H1 (cell line): ENCODE results near the gene DKK3. TPM values are rescaled to one million over a fixed set of nuclear protein-coding genes. Genes with fewer than 3 reads are reported as not detected.

Source experiments
- CTCF ChIA-PET: fragments of 300-600 bp; sonication (Branson Sonifier 250); formaldehyde crosslinking; loops from one replicate; lab custom pipeline; 2021; ENCODE audit not compliant: partially characterized antibody; lab: Charles Lee
- POLR2A ChIA-PET: fragments of 300-600 bp; sonication (Branson Sonifier 250); formaldehyde crosslinking; loops from one replicate; lab custom pipeline; 2021; ENCODE audit warnings: inconsistent platforms; ENCODE audit not compliant: partially characterized antibody; lab: Charles Lee
- DNase-seq, 2 experiments: peaks; one replicate each; pipeline versions ENCODE4 v3.0.0 to v3.0.0-alpha.2; 2010 to 2022; ENCODE audit warnings: low spot score in 2 of 2, low read depth in 1 of 2, mixed read lengths in 1 of 2
- FAIRE-seq: peaks from 2 replicates; lab custom pipeline; 2011; peaks lifted over from hg19 to GRCh38; lab: Jason Lieb, UNC
- H2AFZ ChIP-seq: 2 replicates; pipeline ENCODE4 v1.8.1; 2012; ENCODE audit warnings: low read length, inconsistent platforms
- H2AK5ac ChIP-seq: 2 replicates; pipeline ENCODE4 v1.6.1; 2013; ENCODE audit warnings: low read depth, low read length
- H2BK120ac ChIP-seq: replicated peaks from 2 replicates; pipeline ENCODE3; 2013; ENCODE audit warnings: low read depth, low read length, inconsistent platforms
- H2BK12ac ChIP-seq: 2 replicates; pipeline ENCODE4 v1.6.1; 2013; ENCODE audit warnings: low read depth, low read length
- H2BK15ac ChIP-seq: 2 replicates; pipeline ENCODE4 v1.6.1; 2013; ENCODE audit warnings: low read length
- H2BK20ac ChIP-seq: 2 replicates; pipeline ENCODE4 v1.6.1; 2013; ENCODE audit warnings: low read length
- H2BK5ac ChIP-seq: 2 replicates; pipeline ENCODE4 v1.6.1; 2013; ENCODE audit warnings: low read depth, low read length
- H3K14ac ChIP-seq: 2 replicates; pipeline ENCODE4 v1.6.1; 2013; ENCODE audit warnings: inconsistent platforms; ENCODE audit not compliant: insufficient read length
- H3K18ac ChIP-seq: 2 replicates; pipeline ENCODE4 v1.6.1; 2013; ENCODE audit warnings: low read length; ENCODE audit errors: extremely low read depth
- H3K23ac ChIP-seq: 2 replicates; pipeline ENCODE4 v1.6.1; 2013; ENCODE audit warnings: inconsistent platforms; ENCODE audit not compliant: insufficient read length
- H3K23me2 ChIP-seq: 2 replicates; pipeline ENCODE4 v1.6.1; 2013; ENCODE audit warnings: low read depth, low read length
- H3K27ac ChIP-seq: 2 replicates; pipeline ENCODE4 v1.6.1; 2011; ENCODE audit warnings: low read depth, low read length, inconsistent platforms
- H3K27me3 ChIP-seq, 4 experiments: replicated peaks in 1 of 4; 1 replicate in 1 of 4; 2 replicates in 3 of 4; pipeline versions ENCODE4 v1.6.1 to v1.8.1; 2011 to 2013; ENCODE audit warnings: low read length in 3 of 4, mild to moderate bottlenecking in 3 of 4, inconsistent platforms in 2 of 4, mixed read lengths in 2 of 4, moderate library complexity in 1 of 4; ENCODE audit not compliant: control insufficient read depth in 3 of 4, insufficient read depth in 3 of 4; ENCODE audit errors: extremely low read depth in 1 of 4
- H3K36me3 ChIP-seq, 4 experiments: 2 replicates each; pipeline versions ENCODE4 v1.6.1 to v1.8.1; 2011 to 2013; ENCODE audit warnings: mild to moderate bottlenecking in 4 of 4, low read length in 3 of 4, moderate library complexity in 2 of 4, control low read depth in 1 of 4, inconsistent platforms in 1 of 4; ENCODE audit not compliant: insufficient read depth in 4 of 4, control insufficient read depth in 2 of 4
- H3K4ac ChIP-seq: replicated peaks from 2 replicates; pipeline ENCODE3; 2013; ENCODE audit warnings: low read length, low read depth, mixed read lengths, inconsistent platforms; ENCODE audit not compliant: insufficient read length
- H3K4me1 ChIP-seq, 4 experiments: replicated peaks in 1 of 4; 1 replicate in 1 of 4; 2 replicates in 3 of 4; pipeline versions ENCODE4 v1.6.1 to v1.8.1; 2011 to 2013; ENCODE audit warnings: low read length in 3 of 4, inconsistent platforms in 2 of 4, mixed read lengths in 1 of 4; ENCODE audit not compliant: insufficient read depth in 4 of 4, control insufficient read depth in 3 of 4
- H3K4me2 ChIP-seq, 2 experiments: 2 replicates each; pipeline versions ENCODE4 v1.6.1 to v1.8.1; 2011 to 2013; ENCODE audit warnings: low read depth in 2 of 2, low read length in 2 of 2, control low read depth in 1 of 2, inconsistent platforms in 1 of 2, mild to moderate bottlenecking in 1 of 2; ENCODE audit not compliant: insufficient read depth in 1 of 2
- H3K4me3 ChIP-seq, 4 experiments: fragments of 200-600, 300-600 bp in 1 of 4; sonication (generic), shearing (Covaris generic), sonication (Bioruptor Twin) in 1 of 4; 2 replicates each; pipeline versions ENCODE4 v1.5.1 to v1.8.1; 2011 to 2016; ENCODE audit warnings: low read length in 4 of 4, low read depth in 3 of 4, control low read depth in 2 of 4, inconsistent platforms in 2 of 4, mild to moderate bottlenecking in 2 of 4, mixed read lengths in 1 of 4, moderate library complexity in 1 of 4; ENCODE audit not compliant: insufficient read depth in 2 of 4; ENCODE audit errors: extremely low read depth in 1 of 4
- H3K56ac ChIP-seq: replicated peaks from 2 replicates; pipeline ENCODE3; 2013; ENCODE audit warnings: low read depth, mild to moderate bottlenecking, mixed read lengths, low read length, inconsistent platforms; ENCODE audit not compliant: insufficient read length
- H3K79me1 ChIP-seq: 2 replicates; pipeline ENCODE4 v1.6.1; 2013; ENCODE audit warnings: low read depth, low read length, control low read depth
- H3K79me2 ChIP-seq, 2 experiments: 2 replicates each; pipeline versions ENCODE4 v1.6.1 to v1.8.1; 2012 to 2013; ENCODE audit warnings: low read length in 2 of 2, mild to moderate bottlenecking in 2 of 2, inconsistent platforms in 1 of 2; ENCODE audit not compliant: insufficient read depth in 2 of 2, control insufficient read depth in 1 of 2
- H3K9ac ChIP-seq, 4 experiments: replicated peaks in 1 of 4; 1 replicate in 1 of 4; 2 replicates in 3 of 4; pipeline versions ENCODE4 v1.6.1 to v1.8.1; 2011 to 2013; ENCODE audit warnings: low read depth in 3 of 4, low read length in 3 of 4, control low read depth in 2 of 4, mild to moderate bottlenecking in 2 of 4, moderate library complexity in 2 of 4, inconsistent platforms in 1 of 4; ENCODE audit errors: extremely low read depth in 1 of 4
- H3K9me3 ChIP-seq, 2 experiments: 2 replicates each; pipeline versions ENCODE4 v1.6.1 to v1.8.1; 2012 to 2013; ENCODE audit warnings: mild to moderate bottlenecking in 2 of 2, moderate library complexity in 2 of 2, control low read depth in 1 of 2, inconsistent platforms in 1 of 2, low read depth in 1 of 2, low read length in 1 of 2, mixed read lengths in 1 of 2; ENCODE audit not compliant: insufficient read depth in 2 of 2
- H4K20me1 ChIP-seq, 2 experiments: replicated peaks in 1 of 2; 2 replicates each; pipeline versions ENCODE3 to v1.8.1; 2011 to 2013; ENCODE audit warnings: inconsistent platforms in 2 of 2, low read length in 2 of 2, mild to moderate bottlenecking in 1 of 2; ENCODE audit not compliant: insufficient read depth in 2 of 2, control insufficient read depth in 1 of 2
- H4K5ac ChIP-seq: 2 replicates; pipeline ENCODE4 v1.6.1; 2013; ENCODE audit warnings: low read length, low read depth, mixed read lengths, inconsistent platforms; ENCODE audit not compliant: insufficient read length
- H4K8ac ChIP-seq: 2 replicates; pipeline ENCODE4 v1.8.0; 2013; ENCODE audit warnings: mild to moderate bottlenecking, moderate library complexity, low read length, inconsistent platforms; ENCODE audit not compliant: insufficient read depth; ENCODE audit errors: extremely low read depth
- H4K91ac ChIP-seq: replicated peaks from 2 replicates; pipeline ENCODE3; 2013; ENCODE audit warnings: low read length, mixed read lengths, inconsistent platforms; ENCODE audit not compliant: insufficient read length
- CBX5 ChIP-seq: fragments of 300-800, 300-1000 bp; sonication (generic); IDR thresholded peaks from 2 replicates; pipeline ENCODE4 v1.7.1; 2016; ENCODE audit warnings: antibody characterized with exemption, low read length, low read depth
- CBX8 ChIP-seq: fragments of 300-800, 300-1000 bp; sonication (generic); IDR thresholded peaks from 2 replicates; pipeline ENCODE4 v1.7.1; 2016; ENCODE audit warnings: low read depth, low read length, borderline replicate concordance
- GABPA ChIP-seq: IDR thresholded peaks from 2 replicates; pipeline ENCODE4 v1.6.1; 2011; ENCODE audit warnings: mild to moderate bottlenecking, low read length, moderate library complexity, borderline replicate concordance; ENCODE audit not compliant: insufficient read depth
- NANOG ChIP-seq: IDR thresholded peaks from 2 replicates; pipeline ENCODE4 v1.6.1; 2011; ENCODE audit warnings: low read length, low read depth, mild to moderate bottlenecking, inconsistent platforms; ENCODE audit not compliant: insufficient read depth, poor library complexity, severe bottlenecking
- PHF8 ChIP-seq: fragments of 200-600 bp; sonication (generic); conservative IDR thresholded peaks from 2 replicates; pipeline ENCODE4 v1.7.1; 2012; ENCODE audit warnings: low read depth, mild to moderate bottlenecking, inconsistent platforms, low read length, moderate library complexity
- POLR2AphosphoS5 ChIP-seq: IDR thresholded peaks from 2 replicates; pipeline ENCODE4 v1.6.1; 2011; ENCODE audit warnings: low read depth, low read length
- POU5F1 ChIP-seq: IDR thresholded peaks from 2 replicates; pipeline ENCODE4 v1.6.1; 2011; ENCODE audit warnings: low read depth, mild to moderate bottlenecking, low read length, moderate library complexity
- RFX5 ChIP-seq: IDR thresholded peaks from 2 replicates; pipeline ENCODE4 v1.6.1; 2011; ENCODE audit warnings: low read depth, low read length, improper control_type of control experiment, borderline replicate concordance
- RNF2 ChIP-seq: fragments of 200-900, 300-1000 bp; sonication (generic); IDR thresholded peaks from 2 replicates; pipeline ENCODE4 v1.7.1; 2016; ENCODE audit warnings: borderline replicate concordance, low read depth, mild to moderate bottlenecking, antibody characterized with exemption, low read length; ENCODE audit not compliant: poor library complexity, severe bottlenecking; ENCODE audit errors: missing control alignments
- SP1 ChIP-seq: IDR thresholded peaks from 2 replicates; pipeline ENCODE4 v1.6.1; 2011; ENCODE audit warnings: low read depth, low read length
- SUZ12 ChIP-seq: fragments of 200-600 bp; sonication (generic); IDR thresholded peaks from 2 replicates; pipeline ENCODE4 v1.6.1; 2012; ENCODE audit warnings: mild to moderate bottlenecking, inconsistent platforms, low read length, moderate library complexity, mixed read lengths
- TAF7 ChIP-seq: optimal IDR thresholded peaks from 2 replicates; pipeline ENCODE3; 2011; ENCODE audit warnings: low read depth, mild to moderate bottlenecking, inconsistent platforms, low read length, moderate library complexity, borderline replicate concordance
- ZNF274 ChIP-seq: IDR thresholded peaks from 2 replicates; pipeline ENCODE4 v1.7.0; 2012; ENCODE audit warnings: low read length, borderline replicate concordance; ENCODE audit errors: extremely low read depth
- WGBS, 2 experiments: shearing (Covaris generic) in 1 of 2; methylation state at CpG; one replicate each; pipeline versions ENCODE4 v1.1.6 to v1.1.7; 2013 to 2015; ENCODE audit warnings: low lambda C conversion rate in 2 of 2, mixed read lengths in 2 of 2, inconsistent platforms in 1 of 2, low coverage in 1 of 2, missing lambda C conversion rate in 1 of 2; ENCODE audit not compliant: insufficient replicate concordance in 2 of 2, insufficient coverage in 1 of 2, insufficient read length in 1 of 2; ENCODE audit errors: extremely low coverage in 1 of 2, missing lambda C conversion rate in 1 of 2; 5-methylcytosine and 5-hydroxymethylcytosine counted together
- polyA plus RNA-seq, 7 experiments: library from polyadenylated mRNA; depleted of rRNA in 3 of 7; stranded (reverse) in 5 of 7; unstranded in 2 of 7; fragments of >200 nt in 5 of 7; fragments of 200-250 nt in 2 of 7; gene quantifications; 1 replicate in 5 of 7; 2 replicates in 1 of 7; 4 replicates in 1 of 7; pipeline versions ENCODE4 v1.2.1 to v1.2.3, GENCODE V29; 2011 to 2013; ENCODE audit warnings: missing spikeins in 2 of 7, mixed read lengths in 2 of 7
- total RNA-seq: library from RNA; stranded (reverse); fragmentation: NEBNext Ultra II Directional; extraction: Animal tissue kit (Norgen Biotek cat#: 25700); gene quantifications from 2 replicates; pipeline ENCODE4 v1.2.1, GENCODE V29; 2021
- TF ChIP-seq, protein P1 (sequence below): IDR thresholded peaks from 2 replicates; pipeline ENCODE4 v1.6.1; 2012; ENCODE audit warnings: inconsistent platforms

DKK3 gene
- total and polyA plus RNA-seq, 2 of the 8 experiments (the other 6 are each of a cell fraction or from before 2014, with no cell fraction given) = 30.0 to 40.1 TPM

DNA sequence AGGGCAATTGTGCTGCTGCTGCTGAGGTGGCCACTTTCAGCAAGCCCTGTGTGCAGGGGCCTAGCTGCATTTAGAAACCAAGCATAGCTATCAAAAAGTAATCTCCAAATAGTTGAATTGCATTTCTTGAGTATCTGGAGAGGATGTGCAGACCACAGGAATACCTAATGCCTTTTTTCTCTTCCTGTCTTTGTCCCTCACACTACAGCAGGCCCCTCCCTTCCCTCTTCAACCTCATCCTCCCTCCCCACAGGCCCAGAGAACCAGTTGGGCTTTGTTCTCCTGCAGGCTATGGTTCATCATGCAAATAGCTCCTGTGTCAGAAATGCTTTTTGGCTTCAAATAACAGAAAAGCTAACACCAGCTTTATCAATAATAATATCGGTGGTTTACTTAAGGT lies 47.7 kb downstream of the DKK3 start:
- peaks cover 0 to 13% (median 8%) of the 10 kb centered on the region in 4 experiments; a peak in 7 of 8 replicates for H3K36me3 ChIP-seq
- H3K14ac ChIP-seq = no peak overlapping the region
- no peak overlapping the region for H3K56ac ChIP-seq
- H3K23ac ChIP-seq = no peak overlapping the region
- no peak overlapping the region for H3K27ac ChIP-seq
- no peak overlapping the region for H2BK12ac ChIP-seq
- no peak overlapping the region for H2BK20ac ChIP-seq
- no peaks in the 10 kb centered on the region for H3K4me1 ChIP-seq
- no peak overlapping the region for H3K9ac ChIP-seq
- no peaks in the 10 kb centered on the region for H3K79me2 ChIP-seq
- no peak overlapping the region for H2AFZ ChIP-seq
- FAIRE-seq = no peak
- no peak overlapping the region for H2BK5ac ChIP-seq
- H3K18ac ChIP-seq = no peak overlapping the region
- CTCF ChIA-PET = interaction anchor here (1.7 kb wide), 1 partner anchor 12 kb away, joined by 4 read pairs; no protein-coding TSS in a partner anchor
- no peak overlapping the region for H4K8ac ChIP-seq
- no peak overlapping the region for H4K91ac ChIP-seq
- H3K79me1 ChIP-seq = no peaks in the 10 kb centered on the region
- H3K9me3 ChIP-seq = no peaks in the 10 kb centered on the region
- H2BK15ac ChIP-seq = no peak overlapping the region
- no peak overlapping the region for H2AK5ac ChIP-seq
- no peak overlapping the region for H4K5ac ChIP-seq
- H2BK120ac ChIP-seq = no peak overlapping the region
- no peak overlapping the region for H3K4me3 ChIP-seq
- H3K27me3 ChIP-seq = no peaks in the 10 kb centered on the region
- no peak overlapping the region for H3K4me2 ChIP-seq
- POLR2A ChIA-PET = no interaction called here
- no peak for DNase-seq
- H4K20me1 ChIP-seq = peaks cover 0 to 2% of the 10 kb centered on the region in 2 experiments
- no peaks in the 10 kb centered on the region for H3K23me2 ChIP-seq
- 86% methylated on average over 1 of the region's 1 CpG; no CpG with 5 or more reads in 1 of the 2 experiments for WGBS, 2 experiments
- no peak overlapping the region for H3K4ac ChIP-seq
- TF ChIP-seq GABPA = no peak
- no peak for TF ChIP-seq RNF2
- TF ChIP-seq SP1 = no peak
- TF ChIP-seq ZNF274 = no peak
- no peak for TF ChIP-seq POLR2AphosphoS5
- TF ChIP-seq, protein P1, sequence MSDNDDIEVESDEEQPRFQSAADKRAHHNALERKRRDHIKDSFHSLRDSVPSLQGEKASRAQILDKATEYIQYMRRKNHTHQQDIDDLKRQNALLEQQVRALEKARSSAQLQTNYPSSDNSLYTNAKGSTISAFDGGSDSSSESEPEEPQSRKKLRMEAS = no peak
- no peak for TF ChIP-seq NANOG
- no peak for TF ChIP-seq POU5F1
- TF ChIP-seq CBX8 = no peak
- no peak for TF ChIP-seq TAF7
- TF ChIP-seq RFX5 = no peak
- no peak for TF ChIP-seq PHF8
- no peak for TF ChIP-seq SUZ12
- no peak for TF ChIP-seq CBX5
